ENCODE data around the gene CIRBP.
A peak's percentile ranks its signal among the peaks of the same experiment; 100 is the strongest.

The CIRBP gene

DNA sequence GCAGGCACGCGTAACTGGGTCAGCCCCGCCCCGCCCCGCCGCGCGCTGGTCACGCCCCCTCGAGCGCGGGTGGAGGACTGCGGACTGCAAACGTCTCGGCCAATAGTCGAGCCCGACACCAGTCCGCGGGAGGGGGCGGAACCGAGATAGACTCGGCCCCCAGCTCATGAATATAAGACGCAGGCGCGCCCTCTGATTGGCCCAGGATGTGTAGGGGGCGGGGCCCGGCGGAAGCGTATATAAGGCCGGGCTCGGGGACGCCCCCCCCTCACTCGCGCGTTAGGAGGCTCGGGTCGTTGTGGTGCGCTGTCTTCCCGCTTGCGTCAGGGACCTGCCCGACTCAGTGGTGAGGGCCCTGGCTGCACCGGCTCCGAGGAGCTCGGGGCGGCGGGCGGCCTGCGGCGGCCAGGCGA is at the start of gene CIRBP:
Gene CIRBP (plus strand): TSS at position 268 of the 413 bp plus-strand sequence. CDS start 1,602 bp downstream, outside the sequence.
- peak; percentile 99 for DNase-seq

DNA sequence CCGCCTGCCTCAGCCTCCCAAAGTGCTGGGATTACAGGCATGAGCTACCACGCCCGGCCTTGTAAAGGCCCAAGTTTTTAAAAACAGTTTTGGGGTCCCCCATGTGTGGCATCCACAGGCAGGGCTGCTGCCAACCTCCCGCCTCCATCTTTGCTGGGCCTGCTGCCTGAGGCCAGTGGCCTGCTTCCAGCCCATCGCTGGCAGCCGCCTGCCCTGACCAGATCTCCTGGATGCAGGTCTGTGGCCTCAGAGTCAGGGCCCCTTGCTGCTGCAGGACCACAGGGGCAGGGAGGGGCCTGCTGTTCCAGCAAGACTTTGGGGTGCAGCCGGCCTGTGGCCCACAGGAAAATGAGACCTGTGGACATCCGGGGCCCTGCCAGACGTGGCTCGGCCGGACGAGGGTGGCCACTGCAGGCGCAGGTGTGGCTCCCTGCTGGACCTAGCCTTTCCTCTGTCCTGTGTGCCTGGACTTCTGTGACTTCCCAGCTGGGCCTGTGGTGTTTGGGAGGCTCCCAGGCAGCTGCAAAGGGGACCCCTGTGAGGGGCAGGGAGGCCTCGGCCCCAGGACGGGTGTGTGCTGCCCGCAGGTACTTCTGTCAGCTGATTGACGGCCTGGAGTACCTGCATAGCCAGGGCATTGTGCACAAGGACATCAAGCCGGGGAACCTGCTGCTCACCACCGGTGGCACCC is 49.2 kb upstream of the CIRBP start:
- no peak for DNase-seq

DNA sequence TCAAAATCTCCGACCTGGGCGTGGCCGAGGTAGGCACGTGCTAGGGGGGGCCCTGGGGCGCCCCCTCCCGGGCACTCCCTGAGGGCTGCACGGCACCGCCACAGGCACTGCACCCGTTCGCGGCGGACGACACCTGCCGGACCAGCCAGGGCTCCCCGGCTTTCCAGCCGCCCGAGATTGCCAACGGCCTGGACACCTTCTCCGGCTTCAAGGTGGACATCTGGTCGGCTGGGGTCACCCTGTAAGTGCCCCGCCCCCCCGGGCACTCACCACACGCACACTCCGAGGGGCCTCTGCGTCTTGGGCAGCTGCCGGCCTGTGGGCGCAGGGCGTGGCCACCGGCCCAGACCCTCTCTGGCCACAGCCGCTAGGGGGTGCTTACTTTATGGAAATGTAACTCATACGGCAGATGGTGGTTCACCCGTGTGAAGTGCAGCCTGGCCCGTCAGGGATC is 48.6 kb upstream of the CIRBP start:
- no peak for DNase-seq

DNA sequence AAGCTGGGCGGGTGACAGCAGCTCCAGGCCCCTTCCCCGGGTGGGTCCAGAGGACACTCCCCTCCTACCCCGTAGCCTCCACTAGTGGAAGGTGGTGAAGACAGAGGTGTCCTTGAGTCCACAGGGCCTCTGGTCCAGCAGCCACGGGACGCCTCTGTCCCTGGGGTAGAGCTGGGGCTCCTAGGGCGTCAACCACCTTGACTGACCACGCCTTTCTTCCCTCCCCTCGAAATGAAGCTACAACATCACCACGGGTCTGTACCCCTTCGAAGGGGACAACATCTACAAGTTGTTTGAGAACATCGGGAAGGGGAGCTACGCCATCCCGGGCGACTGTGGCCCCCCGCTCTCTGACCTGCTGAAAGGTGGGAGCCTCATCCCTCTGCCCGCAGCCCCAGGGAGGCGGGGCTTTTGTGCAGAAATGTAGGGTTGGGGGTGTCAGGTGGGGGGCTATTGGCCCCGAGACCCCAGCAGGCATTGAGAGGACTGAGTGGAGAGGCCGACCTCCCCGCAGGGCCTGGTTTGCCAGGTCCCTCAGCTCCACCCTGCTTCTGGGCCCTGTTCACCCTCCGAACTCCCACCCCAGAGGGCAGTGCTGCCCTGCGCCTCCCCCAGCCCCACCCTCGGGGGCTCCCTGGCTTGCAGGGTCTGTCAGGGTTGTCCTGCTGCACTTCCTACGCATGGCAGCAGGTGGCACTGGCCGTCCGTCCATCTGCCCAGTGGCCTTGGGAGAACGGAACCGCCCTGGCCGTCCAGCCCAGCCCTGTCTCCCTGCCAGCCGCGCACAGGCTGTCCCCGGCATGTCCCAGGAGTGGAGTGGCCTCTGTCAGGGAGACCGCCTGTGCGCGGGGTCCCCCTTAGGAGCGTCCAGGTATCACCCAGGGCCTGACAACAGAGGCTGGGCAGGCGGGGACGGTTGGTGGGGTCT is 47.9 kb upstream of the CIRBP start:
- DNase-seq = peak; percentile 79

DNA sequence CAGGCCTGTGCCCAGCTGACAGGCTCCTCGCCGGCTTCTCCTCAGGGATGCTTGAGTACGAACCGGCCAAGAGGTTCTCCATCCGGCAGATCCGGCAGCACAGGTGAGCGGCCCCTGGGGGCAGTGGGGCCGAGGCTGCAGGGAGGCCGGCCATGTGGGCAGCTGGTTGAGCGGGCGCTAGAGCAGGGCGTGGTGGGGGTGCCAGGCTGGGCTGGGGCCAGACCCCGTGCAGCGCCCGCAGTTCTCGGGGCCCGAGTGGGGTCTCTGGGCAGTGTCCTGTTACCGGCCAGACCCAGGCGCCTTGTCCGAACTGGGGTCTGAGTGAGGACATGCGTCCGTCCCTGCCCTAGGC is 47.3 kb upstream of the CIRBP start:
- DNase-seq = no peak

DNA sequence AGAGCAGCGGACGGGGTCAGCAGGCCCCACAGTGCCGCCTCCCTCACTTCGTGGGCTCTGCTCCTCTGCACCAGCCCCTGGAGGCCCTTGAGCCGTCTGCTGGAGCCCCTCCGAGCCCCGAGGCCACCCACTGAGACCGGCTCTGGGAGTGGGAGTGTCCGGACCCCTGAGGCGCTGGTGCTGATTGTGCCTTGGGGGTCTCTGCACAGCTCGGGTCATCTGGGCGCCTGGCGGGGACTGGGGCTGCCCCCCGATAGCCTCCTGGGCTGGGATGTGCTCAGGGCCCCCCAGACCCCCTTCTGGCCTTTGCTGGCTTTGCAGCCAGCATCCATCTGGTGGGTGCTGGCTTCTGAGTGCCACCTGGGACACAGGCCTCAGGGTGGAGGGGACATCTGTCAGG is 46.7 kb upstream of the CIRBP start:
- no peak for DNase-seq

DNA sequence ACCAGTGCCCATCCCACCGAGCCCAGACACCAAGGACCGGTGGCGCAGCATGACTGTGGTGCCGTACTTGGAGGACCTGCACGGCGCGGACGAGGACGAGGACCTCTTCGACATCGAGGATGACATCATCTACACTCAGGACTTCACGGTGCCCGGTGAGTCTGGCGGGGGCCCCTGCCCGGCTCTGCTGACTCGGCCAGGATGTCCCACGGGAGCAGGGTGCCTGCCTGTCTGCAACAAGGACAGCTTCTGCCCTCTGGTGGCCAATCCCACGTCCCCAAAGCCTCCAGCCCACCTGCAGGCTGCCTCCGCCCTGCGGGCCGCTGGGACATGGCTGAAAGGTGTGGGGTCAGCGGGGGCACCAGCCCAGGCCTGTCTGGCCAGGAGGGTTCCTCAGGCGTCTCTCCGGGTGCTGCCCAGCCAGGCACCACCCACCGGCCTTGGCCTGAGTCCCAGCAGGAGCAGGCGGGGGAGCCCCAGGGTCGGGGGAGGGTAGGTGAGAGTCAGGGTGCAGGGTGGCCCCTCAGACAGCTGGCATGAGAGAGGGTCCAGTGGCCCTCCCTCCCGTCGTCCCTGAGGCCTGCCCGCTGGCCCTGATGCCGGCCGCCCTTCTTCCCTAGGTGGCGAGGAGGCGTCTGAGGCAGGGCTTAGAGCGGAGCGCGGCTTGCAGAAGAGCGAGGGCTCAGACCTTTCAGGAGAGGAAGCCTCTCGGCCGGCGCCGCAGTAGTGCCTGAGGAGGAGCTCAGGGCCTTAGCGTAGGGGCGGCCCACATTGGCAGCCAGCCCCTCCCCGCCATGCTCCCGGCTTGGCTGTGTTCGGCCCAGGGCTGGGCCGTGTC is 45.9 kb upstream of the CIRBP start:
- DNase-seq = no peak

DNA sequence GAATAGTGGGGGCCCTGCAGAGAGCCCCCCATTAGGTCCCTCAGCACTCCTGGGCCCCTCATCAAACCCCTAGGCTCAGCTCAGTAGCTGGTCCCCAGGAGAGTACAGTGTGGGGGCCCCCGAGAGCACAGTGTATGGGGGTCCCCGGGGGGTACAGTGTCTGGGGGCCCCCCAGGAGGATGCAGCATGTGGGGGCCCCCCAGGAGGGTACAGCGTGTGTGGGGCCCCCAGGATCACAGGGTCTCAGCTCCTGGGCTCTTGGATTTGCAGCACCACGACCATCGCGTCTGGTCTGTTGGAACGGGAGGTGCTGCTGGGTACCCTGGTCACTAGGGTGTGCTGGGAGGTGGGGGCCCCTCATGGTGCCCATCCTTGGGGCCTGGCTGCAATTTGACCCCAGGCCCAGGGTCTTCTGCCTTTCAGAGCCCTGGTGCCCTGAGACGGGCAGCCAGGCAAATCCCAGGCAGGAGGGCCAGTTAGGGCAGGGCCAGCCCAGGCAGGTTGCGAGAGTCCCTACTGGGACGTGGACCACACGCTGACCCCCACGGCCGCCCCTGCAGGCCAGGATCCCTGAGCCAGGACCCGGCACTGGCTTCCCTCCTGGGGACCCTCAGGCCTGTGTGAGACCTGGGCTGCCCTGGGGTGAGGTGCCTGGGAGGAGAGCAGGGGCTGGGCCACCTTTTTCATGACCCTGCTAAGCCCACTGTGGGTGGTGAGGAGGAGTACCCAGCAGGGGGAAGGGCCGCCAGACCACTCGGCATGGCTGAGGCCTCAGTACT is 44.9 kb upstream of the CIRBP start:
- DNase-seq = no peak

DNA sequence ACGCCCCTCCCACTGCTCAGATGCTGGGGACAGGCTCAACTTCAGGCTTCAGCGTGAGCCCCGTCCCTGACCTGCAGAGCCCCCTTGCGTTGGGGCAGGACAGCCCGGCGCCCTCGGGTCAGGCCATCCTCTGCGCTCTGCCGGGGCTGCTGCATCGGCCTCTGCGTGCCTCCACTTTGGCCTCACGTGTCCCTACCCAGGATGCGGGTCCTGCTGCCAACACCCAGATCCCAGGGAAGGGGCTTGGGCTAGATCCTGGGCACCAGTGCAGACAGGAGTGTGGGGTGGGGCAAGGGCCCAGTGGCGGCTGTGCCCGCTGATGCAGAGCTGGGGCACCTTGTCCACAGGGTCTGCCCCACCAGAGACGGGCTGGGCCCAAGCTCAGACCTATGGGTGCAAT is 44.3 kb upstream of the CIRBP start:
- DNase-seq = no peak

DNA sequence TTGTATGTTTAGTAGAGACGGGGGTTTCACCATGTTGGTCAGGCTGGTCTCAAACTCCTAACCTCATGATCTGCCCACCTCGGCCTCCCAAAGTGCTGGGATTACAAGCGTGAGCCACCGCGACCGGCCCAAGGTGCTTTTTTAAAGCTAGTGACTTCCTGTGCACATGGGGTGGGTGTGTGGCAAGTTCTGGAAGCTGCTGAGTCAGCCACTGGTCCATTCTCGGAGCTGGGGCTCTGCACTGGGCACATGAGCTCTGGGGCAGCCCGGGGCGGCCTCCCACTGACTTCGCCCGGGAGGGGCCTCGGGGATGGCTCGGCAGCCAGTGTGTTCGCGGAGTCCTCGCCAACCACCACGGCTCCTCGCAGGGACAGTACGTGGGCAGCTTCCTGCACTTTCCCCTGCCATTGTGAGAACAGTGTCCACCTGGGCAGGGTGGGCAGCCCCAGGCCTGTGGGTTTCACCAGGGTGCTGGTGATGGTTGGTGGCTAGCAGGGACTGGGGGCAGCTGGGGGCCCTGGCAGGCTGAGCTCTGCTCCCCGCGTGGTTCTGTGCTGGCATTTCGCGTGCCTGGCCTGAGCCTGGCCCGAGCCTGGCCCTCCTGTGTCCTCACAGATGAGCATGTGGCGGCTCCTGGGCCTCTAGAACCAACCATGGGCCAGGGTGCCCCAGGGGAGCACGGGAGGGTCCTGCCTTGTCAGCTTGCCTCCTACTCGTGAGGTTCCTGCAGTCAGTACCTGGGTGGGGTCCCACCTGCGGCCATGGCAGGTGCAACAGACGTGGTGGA is 43.5 kb upstream of the CIRBP start:
- DNase-seq = no peak

DNA sequence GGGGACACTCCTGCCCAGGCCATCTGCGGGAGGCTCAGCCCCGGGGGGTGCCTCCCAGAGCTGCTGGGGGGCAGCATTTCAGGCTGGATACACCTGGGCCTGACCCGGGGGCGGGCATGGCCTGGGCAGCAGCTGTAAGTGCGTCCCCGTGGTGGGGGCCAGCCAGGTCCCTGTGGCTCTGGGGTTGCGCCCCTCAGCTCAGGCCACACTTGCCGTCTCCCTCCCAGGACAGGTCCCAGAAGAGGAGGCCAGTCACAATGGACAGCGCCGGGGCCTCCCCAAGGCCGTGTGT is 43.0 kb upstream of the CIRBP start:
- DNase-seq = no peak

DNA sequence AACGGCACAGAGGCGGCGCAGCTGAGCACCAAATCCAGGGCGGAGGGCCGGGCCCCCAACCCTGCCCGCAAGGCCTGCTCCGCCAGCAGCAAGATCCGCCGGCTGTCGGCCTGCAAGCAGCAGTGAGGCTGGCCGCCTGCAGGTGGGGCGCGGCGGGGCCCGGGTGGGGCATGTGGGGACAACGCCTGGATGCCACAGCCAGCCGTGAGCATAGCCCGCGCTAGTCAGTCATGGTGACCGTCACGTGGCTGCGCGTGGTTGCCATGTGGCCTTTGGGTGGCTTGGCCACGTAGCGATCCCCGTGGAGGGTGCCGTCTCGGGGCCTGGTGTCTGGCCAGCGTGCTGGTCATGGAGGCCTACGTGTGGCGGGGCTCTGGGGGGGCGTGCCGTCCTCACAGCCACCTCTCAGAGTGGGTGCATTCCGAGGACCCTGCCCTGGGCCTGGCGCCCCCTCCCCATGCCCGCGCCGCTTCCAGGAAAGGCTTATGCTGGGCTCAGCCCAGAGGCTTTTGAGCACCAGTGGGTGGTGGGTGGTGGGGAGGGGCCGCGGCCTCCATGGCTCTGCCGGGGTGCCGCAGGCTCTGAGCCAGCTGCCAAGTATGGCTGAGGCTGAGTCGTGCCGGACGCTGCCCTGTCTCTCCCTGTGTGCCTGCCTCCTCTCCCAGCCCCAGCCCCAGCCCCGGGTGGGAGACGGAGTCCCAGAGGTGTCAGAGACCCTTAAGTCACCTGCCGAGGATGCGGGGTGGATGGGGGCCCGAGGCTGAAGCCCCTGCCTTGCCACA is 42.4 kb upstream of the CIRBP start:
- no peak for DNase-seq

DNA sequence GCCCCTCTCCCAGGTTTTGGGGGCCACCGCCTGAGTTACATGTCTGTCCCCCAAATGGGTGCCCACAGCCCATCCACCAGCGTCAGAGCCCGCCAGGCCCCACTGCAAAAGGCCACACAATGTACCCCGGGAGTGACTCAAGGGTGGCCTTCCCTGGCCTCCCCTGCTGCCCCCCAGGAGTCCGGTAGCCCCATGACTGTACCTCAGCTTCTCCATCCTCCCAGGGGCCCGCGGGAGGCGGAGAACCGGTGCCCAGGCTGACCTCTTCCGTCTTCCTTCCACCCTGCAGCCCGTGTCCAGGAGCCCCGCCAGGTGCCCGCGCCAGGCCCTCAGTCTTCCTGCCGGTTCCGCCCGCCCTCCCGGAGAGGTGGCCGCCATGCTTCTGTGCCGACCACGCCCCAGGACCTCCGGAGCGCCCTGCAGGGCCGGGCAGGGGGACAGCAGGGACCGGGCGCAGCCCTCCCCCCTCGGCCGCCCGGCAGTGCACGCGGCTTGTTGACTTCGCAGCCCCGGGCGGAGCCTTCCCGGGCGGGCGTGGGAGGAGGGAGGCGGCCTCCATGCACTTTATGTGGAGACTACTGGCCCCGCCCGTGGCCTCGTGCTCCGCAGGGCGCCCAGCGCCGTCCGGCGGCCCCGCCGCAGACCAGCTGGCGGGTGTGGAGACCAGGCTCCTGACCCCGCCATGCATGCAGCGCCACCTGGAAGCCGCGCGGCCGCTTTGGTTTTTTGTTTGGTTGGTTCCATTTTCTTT is 41.7 kb upstream of the CIRBP start:
- no peak for DNase-seq

DNA sequence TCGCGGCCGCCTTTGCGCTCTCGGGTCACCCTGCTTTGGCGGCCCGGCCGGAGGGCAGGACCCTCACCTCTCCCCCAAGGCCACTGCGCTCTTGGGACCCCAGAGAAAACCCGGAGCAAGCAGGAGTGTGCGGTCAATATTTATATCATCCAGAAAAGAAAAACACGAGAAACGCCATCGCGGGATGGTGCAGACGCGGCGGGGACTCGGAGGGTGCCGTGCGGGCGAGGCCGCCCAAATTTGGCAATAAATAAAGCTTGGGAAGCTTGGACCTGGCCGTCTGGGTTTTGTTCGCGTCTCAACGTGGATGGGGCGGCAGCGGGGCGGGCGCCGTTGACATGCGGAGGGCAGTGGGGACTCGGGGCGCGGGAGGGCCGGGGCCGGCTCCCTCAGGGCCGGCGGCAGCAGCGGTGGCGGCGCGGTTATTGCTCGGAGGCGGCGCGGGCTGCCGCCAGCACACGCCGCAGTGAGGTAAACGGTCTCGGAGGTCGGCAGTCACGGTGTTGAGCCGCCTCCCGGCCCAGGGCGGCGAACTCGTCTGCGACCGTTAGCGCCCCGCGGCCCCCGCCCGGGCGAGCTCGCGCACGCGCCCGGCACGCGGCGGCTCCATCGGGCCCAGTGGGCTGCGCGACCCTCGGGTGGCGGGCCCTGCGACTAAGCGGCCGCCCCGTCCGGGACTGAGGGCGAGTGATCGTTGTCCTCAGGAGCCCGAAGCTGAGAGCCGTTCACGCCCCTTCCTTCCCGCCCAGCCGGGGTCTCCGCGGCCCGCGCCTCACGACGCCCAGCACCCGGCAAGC is 40.8 kb upstream of the CIRBP start:
- no peak for DNase-seq

DNA sequence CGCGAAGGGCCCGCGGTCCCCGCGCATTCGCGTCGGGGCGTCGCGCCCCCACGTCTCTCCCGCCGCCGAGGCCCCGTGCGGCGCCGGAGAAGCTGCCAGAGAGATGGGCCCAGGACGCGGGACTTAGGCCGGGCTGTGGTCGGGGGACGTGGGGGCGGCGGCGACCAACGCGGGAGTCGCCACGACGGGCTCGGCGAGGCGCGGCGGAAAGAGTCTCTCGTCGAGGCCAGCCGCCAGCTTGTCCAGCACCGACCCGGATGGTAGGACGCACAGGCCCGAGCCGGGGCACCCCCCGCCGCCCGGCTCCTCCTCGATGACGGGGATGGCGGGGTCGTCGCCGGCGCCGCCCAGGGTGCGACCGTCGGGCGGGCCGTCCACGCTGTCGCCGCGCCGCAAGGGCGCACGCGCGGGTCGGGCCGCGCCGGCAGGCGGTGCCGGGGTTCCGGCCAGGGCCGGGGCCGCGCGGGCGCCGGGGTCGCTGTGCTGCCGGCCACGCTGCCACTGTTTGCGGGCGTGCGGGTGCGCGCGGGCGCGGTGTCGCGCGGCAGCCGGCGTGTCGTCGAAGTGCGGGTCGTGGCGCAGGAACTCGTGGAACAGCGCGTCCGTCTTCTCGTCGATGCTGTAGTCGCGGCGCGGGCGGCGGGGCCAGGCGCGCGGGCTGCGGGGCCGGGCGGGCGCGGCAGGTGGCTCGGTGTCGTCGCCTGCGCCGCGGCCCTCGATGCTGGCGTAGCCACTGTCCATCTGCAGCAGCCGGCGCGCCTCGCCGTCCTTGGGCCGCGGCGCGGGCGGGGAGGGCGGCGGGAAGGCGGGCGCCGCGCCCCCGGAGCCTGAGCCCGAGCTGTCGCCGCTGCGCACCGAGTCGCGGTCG is 39.8 kb upstream of the CIRBP start:
- no peak for DNase-seq

DNA sequence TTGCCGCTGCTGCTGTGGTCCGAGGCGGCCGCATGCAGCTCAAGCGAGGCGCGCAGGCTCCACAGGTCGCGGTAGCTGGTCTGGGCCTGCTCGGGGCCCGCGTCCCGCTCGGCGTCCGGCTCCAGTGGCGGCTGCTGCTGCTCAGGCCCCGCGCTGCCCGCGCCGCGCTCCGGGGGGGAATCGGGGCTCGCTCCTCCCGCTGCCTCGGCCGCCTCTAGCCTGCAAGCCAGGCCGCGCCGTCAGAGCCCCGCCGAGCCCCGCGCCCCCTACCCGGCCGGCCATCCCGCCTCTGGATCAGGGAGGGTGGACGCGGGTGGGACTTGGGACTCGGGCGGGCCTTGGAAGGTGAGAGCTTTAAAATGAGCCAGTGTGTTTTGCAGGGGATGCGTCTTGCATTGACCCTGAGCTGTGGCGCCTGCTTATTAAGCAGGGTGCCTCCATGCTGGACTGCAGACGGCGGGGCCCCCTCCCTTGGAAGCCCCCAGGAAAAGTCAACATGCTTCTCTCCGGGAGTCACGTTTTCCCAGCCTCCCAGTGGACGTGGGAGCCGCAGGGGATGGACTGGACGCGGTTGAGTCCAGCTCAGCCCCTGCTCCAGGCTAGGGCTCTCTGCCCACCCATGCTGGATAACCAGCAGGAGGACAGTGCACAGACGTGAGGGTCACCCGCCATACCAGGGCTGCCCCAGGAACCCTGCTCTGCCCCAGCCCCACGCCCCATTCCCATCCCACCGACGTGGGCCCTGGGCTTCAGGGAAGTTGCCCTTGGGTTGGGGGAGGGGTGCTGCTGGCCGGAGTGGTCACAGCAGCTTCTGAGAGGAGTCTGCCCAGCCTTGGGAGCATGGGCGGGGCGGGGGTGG is 39.0 kb upstream of the CIRBP start:
- DNase-seq = no peak

DNA sequence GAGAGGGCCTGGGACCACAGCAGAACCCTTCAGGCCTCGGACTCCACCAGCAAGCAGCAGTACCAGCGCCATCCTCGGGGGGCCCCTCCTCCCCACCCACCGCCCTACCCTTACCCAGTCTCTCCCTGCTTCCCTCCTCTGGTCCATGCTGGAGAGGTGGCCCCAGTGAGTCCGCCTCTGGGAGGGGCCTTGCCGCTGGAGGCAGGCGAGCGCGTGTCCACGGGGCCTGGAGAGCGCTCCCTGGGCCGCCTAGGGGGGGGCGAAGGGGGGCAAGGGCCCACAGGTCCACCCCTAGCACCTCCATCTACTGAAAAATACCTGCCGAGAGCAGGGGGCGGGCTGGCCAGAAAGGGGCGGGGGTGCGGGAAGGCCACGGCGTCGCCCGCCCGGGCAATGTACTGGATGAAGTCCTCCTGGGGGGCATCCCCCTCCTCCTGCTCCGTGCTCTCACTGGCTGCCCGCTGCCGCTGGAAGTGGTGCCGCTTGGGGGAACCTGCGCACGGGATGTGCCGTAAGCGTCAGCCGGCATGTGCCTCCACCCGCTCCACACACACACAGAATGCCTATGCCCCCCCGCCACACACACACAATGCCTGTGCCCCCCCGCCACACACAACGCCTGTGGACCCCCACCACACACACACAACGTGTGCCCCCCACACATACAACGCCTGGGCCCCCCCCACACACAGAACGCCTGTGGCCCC is 38.2 kb upstream of the CIRBP start:
- DNase-seq = no peak
